GM12892 (cell line): ENCODE data around the gene PDE8A.
"Not testable (repeated sequence)": the region's sequence is repeated elsewhere in the genome, so short reads cannot be mapped to it uniquely, and the experiment has no call there.

Experiments
- DNase-seq: peaks from one replicate; pipeline ENCODE4 v3.0.0; 2011; ENCODE audit not compliant: insufficient read length
- FAIRE-seq: peaks from 2 replicates; lab custom pipeline; 2011; peaks lifted over from hg19 to GRCh38; lab: Jason Lieb, UNC
- POLR2A ChIP-seq: IDR thresholded peaks from 2 replicates; pipeline ENCODE4 v1.6.1; 2011; ENCODE audit warnings: low read depth, low read length, control low read depth
- POLR2AphosphoS5 ChIP-seq: IDR thresholded peaks from 2 replicates; pipeline ENCODE4 v1.6.1; 2011; ENCODE audit warnings: low read depth, low read length, control low read depth
- TAF1 ChIP-seq: IDR thresholded peaks from 2 replicates; pipeline ENCODE4 v1.6.1; 2011; ENCODE audit warnings: low read depth, mild to moderate bottlenecking, control low read depth, low read length, borderline replicate concordance

The PDE8A gene

GRCh38 chr15:84982301-84982920, 755 bp downstream of the PDE8A start:
- FAIRE-seq = no peak
- TF ChIP-seq TAF1 = 0 out of 2 replicates have a peak, but pooled peaks have one; percentile 31
- no peak for TF ChIP-seq POLR2AphosphoS5
- peak; percentile 55; the same call in 1 of the 2 replicates for TF ChIP-seq POLR2A
- no peak for DNase-seq

GRCh38 chr15:84983294-84983693, 1.6 kb downstream of the PDE8A start:
- no peak for FAIRE-seq
- no peak for DNase-seq
- TF ChIP-seq TAF1 = no peak

- TF ChIP-seq POLR2AphosphoS5 = no peak
- no peak for TF ChIP-seq TAF1
- no peak for TF ChIP-seq POLR2A
- no peak for FAIRE-seq
- no peak for DNase-seq
These were observed 2.1 kb downstream of the PDE8A start for GRCh38 chr15:84983711-84984110.

- FAIRE-seq = no peak
- TF ChIP-seq POLR2A (no peak), TAF1 (no peak), POLR2AphosphoS5 (no peak)
- DNase-seq = no peak
These were observed 3.5 kb downstream of the PDE8A start for GRCh38 chr15:84985158-84985557.

DNA sequence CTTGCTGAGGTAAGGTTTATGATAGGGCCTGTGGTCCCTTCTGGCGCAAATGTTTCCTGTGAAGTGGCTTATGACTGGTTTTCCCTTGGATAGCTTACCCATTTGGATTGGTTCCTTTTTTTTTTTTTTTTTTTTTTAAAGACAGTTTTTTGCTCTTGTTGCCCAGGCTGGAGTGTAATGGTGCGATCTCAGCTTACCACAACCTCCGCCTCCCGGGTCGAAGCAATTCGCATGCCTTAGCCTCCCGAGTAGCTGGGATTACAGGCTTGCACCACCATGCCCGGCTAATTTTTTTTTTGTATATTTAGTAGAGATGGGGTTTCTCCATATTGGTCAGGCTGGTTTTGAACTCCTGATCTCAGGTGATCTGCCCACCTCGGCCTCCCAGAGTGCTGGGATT, 5.7 kb downstream of the PDE8A start:
- FAIRE-seq, DNase-seq: not testable (repeated sequence)

- DNase-seq = no peak
- no peak for TF ChIP-seq TAF1
- TF ChIP-seq POLR2A = no peak
- no peak for TF ChIP-seq POLR2AphosphoS5
- no peak for FAIRE-seq
These were observed 6.4 kb downstream of the PDE8A start for GRCh38 chr15:84987949-84988624.

DNA sequence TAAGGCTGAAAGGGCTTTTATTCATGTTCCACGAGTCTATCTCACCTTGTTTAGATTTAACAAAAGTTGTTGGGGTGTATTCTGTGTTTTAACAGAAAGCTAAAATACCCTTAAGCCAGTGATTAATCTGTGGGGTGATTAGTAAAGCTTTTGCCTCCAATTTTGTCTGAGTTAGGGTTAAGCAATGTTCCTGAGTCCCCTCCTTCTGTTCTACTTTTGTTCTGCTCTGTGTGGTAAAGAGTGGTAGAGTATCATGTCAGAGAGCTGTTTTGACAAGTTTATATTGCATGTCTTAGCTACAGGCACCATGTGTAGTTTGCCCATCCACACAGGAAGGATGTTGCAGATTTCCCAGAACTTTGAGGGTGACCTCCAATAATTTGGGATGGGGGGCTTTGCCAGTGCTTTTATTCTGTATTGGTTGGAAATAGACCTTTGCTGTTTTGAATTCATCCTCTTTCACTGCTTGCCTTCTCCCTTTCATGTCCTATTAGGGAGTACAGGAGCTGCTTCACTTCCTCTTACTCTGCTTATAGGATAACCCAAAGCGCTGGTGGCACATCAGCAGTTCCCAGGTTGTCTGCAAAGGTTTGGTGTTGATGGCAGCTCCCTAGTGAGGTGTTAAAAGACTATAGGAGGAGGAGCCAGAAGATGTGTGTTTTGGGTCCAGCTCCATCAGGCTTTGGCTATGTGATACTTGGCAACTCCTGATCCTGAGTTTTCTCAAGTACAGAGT, 7.4 kb downstream of the PDE8A start:
- TF ChIP-seq POLR2AphosphoS5 (no peak), POLR2A (no peak), TAF1 (no peak)
- FAIRE-seq (no peak), DNase-seq (no peak)

DNA sequence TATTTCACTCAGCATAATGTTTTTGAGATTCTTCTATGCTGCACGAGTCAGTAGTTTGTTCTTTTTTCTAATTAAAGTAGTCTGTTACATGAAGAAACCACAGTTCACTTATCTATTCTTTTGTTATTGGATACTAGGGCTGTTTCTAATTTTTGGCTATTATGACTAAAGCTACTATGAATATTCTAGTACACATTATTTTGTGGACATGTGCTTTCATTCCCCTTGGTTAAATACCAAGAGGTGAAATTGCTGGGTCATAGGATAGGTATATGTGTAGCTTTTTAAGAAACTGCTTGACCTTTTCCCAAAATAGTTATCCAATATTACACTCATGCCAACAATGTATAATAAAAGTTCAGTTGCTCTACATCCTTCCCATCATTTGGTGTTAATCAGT, 8.9 kb downstream of the PDE8A start:
- TF ChIP-seq POLR2A (no peak), TAF1 (no peak), POLR2AphosphoS5 (no peak)
- no peak for FAIRE-seq
- DNase-seq = no peak

- TF ChIP-seq POLR2A (no peak), TAF1 (no peak), POLR2AphosphoS5 (no peak)
- FAIRE-seq = no peak
- DNase-seq = no peak
These were observed 9.5 kb downstream of the PDE8A start for GRCh38 chr15:84991014-84991712.

- no peak for DNase-seq
- no peak for FAIRE-seq
- TF ChIP-seq TAF1 (no peak), POLR2AphosphoS5 (no peak), POLR2A (no peak)
These were observed 10.7 kb downstream of the PDE8A start for GRCh38 chr15:84992157-84992944.

DNA sequence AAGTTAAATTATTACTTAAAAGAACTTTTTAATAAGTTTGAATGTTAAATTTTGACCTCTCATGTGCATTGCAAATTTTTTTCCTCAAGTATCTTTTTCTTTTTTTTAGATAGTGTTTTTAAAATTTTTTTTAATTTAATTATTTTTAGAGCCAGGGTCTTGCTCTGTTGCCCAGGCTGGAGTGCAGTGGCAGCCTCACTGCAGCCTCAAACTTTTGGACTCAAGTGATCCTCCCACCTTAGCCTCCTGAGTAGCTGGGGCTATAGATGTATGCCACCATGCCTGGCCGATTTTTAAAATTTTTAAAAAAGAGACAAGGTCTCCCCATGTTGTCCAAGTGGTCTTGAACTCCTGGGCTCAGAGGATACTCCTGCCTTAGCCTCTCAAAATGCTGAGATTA, 14.4 kb downstream of the PDE8A start:
- DNase-seq = no peak
- TF ChIP-seq TAF1 (no peak), POLR2AphosphoS5 (no peak), POLR2A (no peak)
- FAIRE-seq = no peak

- DNase-seq, FAIRE-seq: not testable (repeated sequence)
These were observed 15.1 kb downstream of the PDE8A start for GRCh38 chr15:84996714-84997113.

- DNase-seq, FAIRE-seq: not testable (repeated sequence)
These were observed 15.6 kb downstream of the PDE8A start for GRCh38 chr15:84997214-84997613.
